GM21786 (cell line): Measurements from ENCODE around the gene PLEKHA7.
A peak's percentile ranks its signal among the peaks of the same experiment; 100 is the strongest.

ENCODE experiments used
- ATAC-seq: cut with Tn5 transposase; IDR thresholded peaks from one replicate; pipeline ENCODE4 v1.9.1; 2021; ENCODE audit not compliant: unreplicated experiment

PLEKHA7 gene

GRCh38 chr11:16846305-16846704 lies 167.9 kb downstream of the PLEKHA7 start:
- ATAC-seq = no peak

GRCh38 chr11:16844268-16844771 lies 169.9 kb downstream of the PLEKHA7 start:
- no peak for ATAC-seq

- ATAC-seq = no peak
Observed at GRCh38 chr11:16843294-16843693, 170.9 kb downstream of the PLEKHA7 start.

GRCh38 chr11:16841984-16842383 lies 172.2 kb downstream of the PLEKHA7 start:
- ATAC-seq = no peak

GRCh38 chr11:16841481-16841880 lies 172.7 kb downstream of the PLEKHA7 start:
- ATAC-seq = no peak

GRCh38 chr11:16840951-16841350 lies 173.3 kb downstream of the PLEKHA7 start:
- ATAC-seq = no peak

GRCh38 chr11:16839821-16840220 lies 174.4 kb downstream of the PLEKHA7 start:
- no peak for ATAC-seq

GRCh38 chr11:16834384-16834783 lies 179.8 kb downstream of the PLEKHA7 start:
- ATAC-seq = no peak

GRCh38 chr11:16833026-16833425 lies 181.2 kb downstream of the PLEKHA7 start:
- ATAC-seq = no peak

GRCh38 chr11:16832193-16832539 lies 182.0 kb downstream of the PLEKHA7 start:
- ATAC-seq = no peak

GRCh38 chr11:16831316-16832192 lies 182.7 kb downstream of the PLEKHA7 start:
- ATAC-seq = no peak

GRCh38 chr11:16827139-16827538 lies 187.1 kb downstream of the PLEKHA7 start:
- no peak for ATAC-seq

GRCh38 chr11:16825968-16826367 lies 188.2 kb downstream of the PLEKHA7 start:
- ATAC-seq = no peak

GRCh38 chr11:16825101-16825500 lies 189.1 kb downstream of the PLEKHA7 start:
- no peak for ATAC-seq

GRCh38 chr11:16820324-16821092 lies 193.7 kb downstream of the PLEKHA7 start:
- peak; percentile 83 for ATAC-seq

- ATAC-seq = no peak
Observed at GRCh38 chr11:16818284-16818683, 195.9 kb downstream of the PLEKHA7 start.

- no peak for ATAC-seq
Observed at GRCh38 chr11:16817351-16817750, 196.9 kb downstream of the PLEKHA7 start.

GRCh38 chr11:16816358-16817270 lies 197.6 kb downstream of the PLEKHA7 start:
- ATAC-seq = no peak

- ATAC-seq = no peak
Observed at GRCh38 chr11:16815047-16815767, 199.0 kb downstream of the PLEKHA7 start.

- ATAC-seq = no peak
Observed at GRCh38 chr11:16814410-16815046, 199.7 kb downstream of the PLEKHA7 start.
